ENCODE measurements around the gene STK32A.

STK32A gene

GRCh38 chr5:147344861-147345260, 110.0 kb downstream of the STK32A start:
- Histone ChIP-seq H3K9ac (ENCODE audit: low read depth, low read length, poor library complexity, severe bottlenecking) (no peak overlapping the region), H3K36me3 (ENCODE audit: insufficient read depth, low read length) (no peaks in the 10 kb centered on the region), H3K4me3 (ENCODE audit: low read length, poor library complexity, severe bottlenecking) (no peak overlapping the region), H3K9me2 (replicated peaks; ENCODE audit: low read depth, low read length) (no peaks in the 10 kb centered on the region), H3F3A (ENCODE audit: low read depth) (no peaks in the 10 kb centered on the region), H3K27me3 (ENCODE audit: insufficient read depth, low read length, poor library complexity, severe bottlenecking) (no peaks in the 10 kb centered on the region), H3K4me1 (ENCODE audit: insufficient read depth, low read length, poor library complexity, severe bottlenecking) (no peaks in the 10 kb centered on the region), H3K9me3 (ENCODE audit: insufficient read depth, low read depth, low read length) (no peaks in the 10 kb centered on the region), H3K79me2 (ENCODE audit: insufficient read depth, low read length) (no peaks in the 10 kb centered on the region), H2AFZ (ENCODE audit: low read length) (no peak overlapping the region), H3K4me2 (ENCODE audit: low read depth, low read length, poor library complexity, severe bottlenecking) (no peak overlapping the region), H4K20me1 (ENCODE audit: insufficient read depth, low read length, poor library complexity, severe bottlenecking) (no peaks in the 10 kb centered on the region)
- no peak for TF ChIP-seq CTCF (conservative IDR thresholded peaks at IDR 0.05; ENCODE audit: low read length)
- TF ChIP-seq EZH2phosphoT487 (IDR thresholded peaks at IDR 0.05; ENCODE audit: borderline replicate concordance), result no peak

GRCh38 chr5:147346006-147346561, 111.3 kb downstream of the STK32A start:
- H3K4me1 ChIP-seq (ENCODE audit: insufficient read depth, low read length, poor library complexity, severe bottlenecking), result no peaks in the 10 kb centered on the region

GRCh38 chr5:147348046-147348445, 113.2 kb downstream of the STK32A start:
- no peaks in the 10 kb centered on the region for H3F3A ChIP-seq (ENCODE audit: low read depth)
- H3K9me3 ChIP-seq (ENCODE audit: insufficient read depth, low read depth, low read length), result no peaks in the 10 kb centered on the region
- no peak overlapping the region for H2AFZ ChIP-seq (ENCODE audit: low read length)
- no peaks in the 10 kb centered on the region for H3K36me3 ChIP-seq (ENCODE audit: insufficient read depth, low read length)
- no peak overlapping the region for H3K4me2 ChIP-seq (ENCODE audit: low read depth, low read length, poor library complexity, severe bottlenecking)
- no peak overlapping the region for H3K4me3 ChIP-seq (ENCODE audit: low read length, poor library complexity, severe bottlenecking)
- H4K20me1 ChIP-seq (ENCODE audit: insufficient read depth, low read length, poor library complexity, severe bottlenecking), result no peaks in the 10 kb centered on the region
- no peaks in the 10 kb centered on the region for H3K4me1 ChIP-seq (ENCODE audit: insufficient read depth, low read length, poor library complexity, severe bottlenecking)
- TF ChIP-seq CTCF (conservative IDR thresholded peaks at IDR 0.05; ENCODE audit: low read length) (no peak), EZH2phosphoT487 (IDR thresholded peaks at IDR 0.05; ENCODE audit: borderline replicate concordance) (no peak)
- no peaks in the 10 kb centered on the region for H3K27me3 ChIP-seq (ENCODE audit: insufficient read depth, low read length, poor library complexity, severe bottlenecking)
- H3K9me2 ChIP-seq (replicated peaks; ENCODE audit: low read depth, low read length), result no peaks in the 10 kb centered on the region
- no peaks in the 10 kb centered on the region for H3K79me2 ChIP-seq (ENCODE audit: insufficient read depth, low read length)
- no peak overlapping the region for H3K9ac ChIP-seq (ENCODE audit: low read depth, low read length, poor library complexity, severe bottlenecking)

More at GRCh38 chr5:147346006-147346561, 111.3 kb downstream of the STK32A start:
- Histone ChIP-seq H3K9me3 (ENCODE audit: insufficient read depth, low read depth, low read length) (no peaks in the 10 kb centered on the region), H3K27me3 (ENCODE audit: insufficient read depth, low read length, poor library complexity, severe bottlenecking) (no peaks in the 10 kb centered on the region), H4K20me1 (ENCODE audit: insufficient read depth, low read length, poor library complexity, severe bottlenecking) (no peaks in the 10 kb centered on the region), H3K4me3 (ENCODE audit: low read length, poor library complexity, severe bottlenecking) (no peak overlapping the region), H3K4me2 (ENCODE audit: low read depth, low read length, poor library complexity, severe bottlenecking) (no peak overlapping the region), H3F3A (ENCODE audit: low read depth) (no peaks in the 10 kb centered on the region), H3K36me3 (ENCODE audit: insufficient read depth, low read length) (no peaks in the 10 kb centered on the region), H3K9me2 (replicated peaks; ENCODE audit: low read depth, low read length) (no peaks in the 10 kb centered on the region), H3K9ac (ENCODE audit: low read depth, low read length, poor library complexity, severe bottlenecking) (no peak overlapping the region), H3K79me2 (ENCODE audit: insufficient read depth, low read length) (no peaks in the 10 kb centered on the region), H2AFZ (ENCODE audit: low read length) (no peak overlapping the region)
- TF ChIP-seq EZH2phosphoT487 (IDR thresholded peaks at IDR 0.05; ENCODE audit: borderline replicate concordance) (no peak), CTCF (conservative IDR thresholded peaks at IDR 0.05; ENCODE audit: low read length) (no peak)

All from Loucy (cell line).